ENCODE measurements around the gene AFF3. TPM values are rescaled to one million over a fixed set of nuclear protein-coding genes. Genes with fewer than 3 reads are reported as not detected.

AFF3 gene
- total and polyA plus RNA-seq, 10 of the 15 experiments (the other 5 are each of a cell fraction or from before 2014, with no cell fraction given), result 0.26 to 5.5 (median 3.0) TPM

- WGBS (ENCODE audit: insufficient coverage, insufficient replicate concordance, low lambda C conversion rate, missing lambda C conversion rate), result 17% methylated on average over 7 of the region's 7 CpGs
- Histone ChIP-seq H3K9me3 (replicated peaks; ENCODE audit: control insufficient read depth, insufficient read depth, low read length) (no peaks in the 10 kb centered on the region), H3K27me3 (replicated peaks in 1 of 2; ENCODE audit: control insufficient read depth in 2 of 2, insufficient read depth in 2 of 2, low read length in 1 of 2) (no peaks in the 10 kb centered on the region; a peak in 2 of 4 replicates), H2AFZ (ENCODE audit: control insufficient read depth, low read depth, low read length) (no peak overlapping the region), H4K20me1 (ENCODE audit: control insufficient read depth, insufficient read depth) (0 out of 2 replicates have a peak, but pooled peaks cover 3% of the 10 kb centered on the region), H3K4me2 (ENCODE audit: control insufficient read depth, insufficient read depth) (no peak overlapping the region), H3K79me2 (ENCODE audit: control insufficient read depth, insufficient read depth, low read length) (no peaks in the 10 kb centered on the region), H3K4me3 (no peak overlapping the region), H3K9ac (ENCODE audit: control insufficient read depth, insufficient read depth, low read length) (no peak overlapping the region), H3K36me3 (ENCODE audit: control insufficient read depth in 2 of 2, insufficient read depth in 2 of 2, low read length in 1 of 2) (no peaks in the 10 kb centered on the region), H3K27ac (ENCODE audit: control insufficient read depth, insufficient read depth) (no peak overlapping the region), H3K4me1 (ENCODE audit: control insufficient read depth, insufficient read depth, low read length) (peaks cover 3% of the 10 kb centered on the region; the same call in 1 of the 2 replicates)
- ATAC-seq, result no peak
- in situ Hi-C loops (cut with MboI) (no loop called here), intact Hi-C loops (cut with micrococcal nuclease; ENCODE audit: unreplicated experiment) (no loop called here)
- BruUV-seq (replicated peaks), result no TSS peak
- CTCF ChIA-PET, result interaction anchor here (1.1 kb wide), 1 partner anchor 23 kb away, joined by 3 read pairs; no protein-coding TSS in a partner anchor
- no peak for FAIRE-seq
- SMC1A ChIA-PET (ENCODE audit: uncharacterized antibody, unreplicated experiment), result interaction anchor here (1.1 kb wide), 1 partner anchor 15 kb away, joined by 3 read pairs; no protein-coding TSS in a partner anchor
- RAD21 ChIA-PET (ENCODE audit: unreplicated experiment), result no interaction called here
- no peak for DNase-seq (ENCODE audit: low read depth, low spot score)
- POLR2A ChIA-PET, result no interaction called here
- TF ChIP-seq SREBF1 (IDR thresholded peaks at IDR 0.05; ENCODE audit: low read length) (no peak), TBL1XR1 (IDR thresholded peaks at IDR 0.05; ENCODE audit: low read depth, low read length) (no peak), SKIL (IDR thresholded peaks at IDR 0.05; ENCODE audit: low read depth, poor library complexity, severe bottlenecking) (no peak), JUND (IDR thresholded peaks at IDR 0.05; ENCODE audit: low read depth, low read length) (no peak), TCF7 (IDR thresholded peaks at IDR 0.05; ENCODE audit: borderline replicate concordance) (no peak), SIN3A (IDR thresholded peaks at IDR 0.05; ENCODE audit: low read depth, low read length) (no peak), USF2 (IDR thresholded peaks at IDR 0.05; ENCODE audit: borderline replicate concordance, low read depth, low read length) (no peak), ATF7 (IDR thresholded peaks at IDR 0.05; ENCODE audit: low read depth) (no peak), ETV6 (conservative IDR thresholded peaks at IDR 0.05 in 1 of 2, IDR thresholded peaks at IDR 0.05 in 1 of 2; ENCODE audit: borderline replicate concordance in 1 of 2, low read depth in 1 of 2) (no peak), CREB1 (IDR thresholded peaks at IDR 0.05; ENCODE audit: low read depth) (no peak), HDAC6 (IDR thresholded peaks at IDR 0.05; ENCODE audit: unreplicated experiment) (no peak), MLLT1 (IDR thresholded peaks at IDR 0.05) (no peak), NBN (IDR thresholded peaks at IDR 0.05) (no peak), PRDM15 (CRISPR knock-in tag; IDR thresholded peaks at IDR 0.05) (no peak), STAT3 (IDR thresholded peaks at IDR 0.05; ENCODE audit: low read depth, low read length) (no peak), CBFB (IDR thresholded peaks at IDR 0.05; ENCODE audit: low read depth) (no peak)
Observed at GRCh38 chr2:100043081-100043890, 99.1 kb downstream of the AFF3 start.

Data from GM12878 (cell line).